Left lung (tissue), 10 donors: Measurements from ENCODE around the gene C8A. TPM values are rescaled to one million over a fixed set of nuclear protein-coding genes. Genes with fewer than 3 reads are reported as not detected.

Experiments used
- ATAC-seq: fragments of 200-7000 bp; cut with Tn5 transposase; one replicate; pipeline ENCODE4 v1.9.1; 2020; ENCODE audit warnings: moderate library complexity
- DNase-seq, 4 donors: peaks; one replicate each; pipeline ENCODE4 v3.0.0-alpha.2; 2013 to 2020
- H3K27ac ChIP-seq, 2 donors: fragments of 200-600 bp; sonication (generic) in 1 of 2; one replicate each; pipeline versions ENCODE4 v1.5.0 to v1.8.0; 2020 to 2021
- H3K27me3 ChIP-seq, 2 donors: fragments of 200-600 bp; sonication (generic) in 1 of 2; one replicate each; pipeline versions ENCODE4 v1.5.0 to v1.8.0; 2020 to 2021
- H3K36me3 ChIP-seq, 2 donors: fragments of 200-600 bp; sonication (generic) in 1 of 2; one replicate each; pipeline versions ENCODE4 v1.5.0 to v1.8.0; 2020 to 2021
- H3K4me1 ChIP-seq, 2 donors: fragments of 200-600 bp; one replicate each; pipeline ENCODE4 v1.8.0; 2021
- H3K4me3 ChIP-seq, 2 donors: fragments of 200-600 bp; sonication (generic) in 1 of 2; one replicate each; pipeline versions ENCODE4 v1.5.0 to v1.8.0; 2020 to 2021; ENCODE audit warnings: mild to moderate bottlenecking in 1 of 2
- H3K9me3 ChIP-seq, 2 donors: fragments of 200-600 bp; sonication (generic) in 1 of 2; one replicate each; pipeline versions ENCODE4 v1.5.0 to v1.8.0; 2020 to 2021
- CTCF ChIP-seq, 2 donors: fragments of 200-600 bp; sonication (generic) in 1 of 2; IDR thresholded peaks; one replicate each; pipeline versions ENCODE4 v1.5.0 to v1.8.0; 2021; ENCODE audit warnings: antibody characterized with exemption in 2 of 2
- intact Hi-C, 2 donors: fragments of 100-400 bp; cut with DNase I; formaldehyde crosslinking; loops; one replicate each; pipeline versions ENCODE4 v1.11.2 to v1.14.2; 2022
- polyA plus RNA-seq, 6 donors: library from polyadenylated mRNA; unstranded; fragments of 120-200 nt; gene quantifications; one replicate each; pipeline ENCODE4 v1.2.1, GENCODE V29; 2013; ENCODE audit not compliant: insufficient read length in 6 of 6
- total RNA-seq, 2 donors: library from RNA; stranded (reverse); fragmentation: NEBNext Ultra II Directional; extraction: Animal tissue kit (Norgen Biotek cat#: 25700); gene quantifications; one replicate each; pipeline ENCODE4 v1.2.1, GENCODE V29; 2021
- donor health status: DM: no; HTN: yes; CAD: no.
- donor health status: DM: no; HTN: no; CAD: no.

C8A gene
- total and polyA plus RNA-seq, 8 donors, result 0.09 TPM; not detected in 7

GRCh38 chr1:56920591-56921001 is 66.0 kb downstream of the C8A start:
- intact Hi-C loops, result no loop called here
- Histone ChIP-seq H3K27ac (no peak overlapping the region), H3K36me3 (no peaks in the 10 kb centered on the region), H3K27me3 (no peaks in the 10 kb centered on the region), H3K4me1 (no peaks in the 10 kb centered on the region), H3K9me3 (no peaks in the 10 kb centered on the region), H3K4me3 (no peak overlapping the region)
- ATAC-seq, result no peak
- no peak for TF ChIP-seq CTCF (IDR thresholded peaks at IDR 0.05)
- no peak for DNase-seq

- intact Hi-C loops, result no loop called here
- no peak for TF ChIP-seq CTCF (IDR thresholded peaks at IDR 0.05)
- Histone ChIP-seq H3K27ac (no peak overlapping the region), H3K4me3 (no peak overlapping the region), H3K4me1 (no peaks in the 10 kb centered on the region), H3K36me3 (no peaks in the 10 kb centered on the region), H3K9me3 (no peaks in the 10 kb centered on the region), H3K27me3 (no peaks in the 10 kb centered on the region)
- DNase-seq (no peak), ATAC-seq (no peak)
Measured at GRCh38 chr1:56921479-56921878, 66.9 kb downstream of the C8A start.

- H3K36me3 ChIP-seq, result no peaks in the 10 kb centered on the region
- no peaks in the 10 kb centered on the region for H3K27me3 ChIP-seq
- no peak for DNase-seq
- no peak for TF ChIP-seq CTCF (IDR thresholded peaks at IDR 0.05)
- intact Hi-C loops, result no loop called here
- H3K27ac ChIP-seq, result no peak overlapping the region
- H3K4me1 ChIP-seq, result no peaks in the 10 kb centered on the region
- H3K9me3 ChIP-seq, result no peaks in the 10 kb centered on the region
- no peak overlapping the region for H3K4me3 ChIP-seq
- ATAC-seq, result no peak
Measured at GRCh38 chr1:56922070-56922469, 67.5 kb downstream of the C8A start.

GRCh38 chr1:56922507-56922906 is 67.9 kb downstream of the C8A start:
- Histone ChIP-seq H3K36me3 (no peaks in the 10 kb centered on the region), H3K27ac (no peak overlapping the region), H3K9me3 (no peaks in the 10 kb centered on the region), H3K4me3 (no peak overlapping the region), H3K27me3 (no peaks in the 10 kb centered on the region), H3K4me1 (no peaks in the 10 kb centered on the region)
- no peak for TF ChIP-seq CTCF (IDR thresholded peaks at IDR 0.05)
- intact Hi-C loops, result no loop called here
- ATAC-seq, result no peak
- DNase-seq, result no peak

GRCh38 chr1:56923201-56923600 is 68.6 kb downstream of the C8A start:
- no peaks in the 10 kb centered on the region for H3K36me3 ChIP-seq
- DNase-seq, result no peak
- no peaks in the 10 kb centered on the region for H3K4me1 ChIP-seq
- H3K27me3 ChIP-seq, result no peaks in the 10 kb centered on the region
- no peaks in the 10 kb centered on the region for H3K9me3 ChIP-seq
- ATAC-seq, result no peak
- intact Hi-C loops, result no loop called here
- no peak overlapping the region for H3K4me3 ChIP-seq
- no peak for TF ChIP-seq CTCF (IDR thresholded peaks at IDR 0.05)
- no peak overlapping the region for H3K27ac ChIP-seq
